GM19043 (cell line): ENCODE results near the gene FHIP2A.
"Not testable (repeated sequence)": the region's sequence is repeated elsewhere in the genome, so short reads cannot be mapped to it uniquely, and the experiment has no call there.

Experiments used
- ATAC-seq: cut with Tn5 transposase; IDR thresholded peaks from one replicate; pipeline ENCODE4 v1.9.1; 2021; ENCODE audit warnings: low read depth; ENCODE audit not compliant: unreplicated experiment

Gene FHIP2A

GRCh38 chr10:114855776-114856543 lies 34.4 kb downstream of the FHIP2A start:
- no peak for ATAC-seq

- no peak for ATAC-seq
Observed at GRCh38 chr10:114856544-114857287, 35.1 kb downstream of the FHIP2A start.

- ATAC-seq = not testable (repeated sequence)
Observed at GRCh38 chr10:114857288-114857565, 35.6 kb downstream of the FHIP2A start.

GRCh38 chr10:114857922-114858629 lies 36.5 kb downstream of the FHIP2A start:
- ATAC-seq = no peak

GRCh38 chr10:114859222-114859621 lies 37.6 kb downstream of the FHIP2A start:
- ATAC-seq = no peak

- ATAC-seq = no peak
Observed at GRCh38 chr10:114862456-114862855, 40.9 kb downstream of the FHIP2A start.

GRCh38 chr10:114867365-114867764 lies 45.8 kb downstream of the FHIP2A start:
- ATAC-seq = no peak

- no peak for ATAC-seq
Observed at GRCh38 chr10:114868870-114869519, 47.4 kb downstream of the FHIP2A start.

- no peak for ATAC-seq
Observed at GRCh38 chr10:114869520-114869892, 47.9 kb downstream of the FHIP2A start.

GRCh38 chr10:114870486-114870885 lies 48.9 kb downstream of the FHIP2A start:
- no peak for ATAC-seq

GRCh38 chr10:114871379-114871778 lies 49.8 kb downstream of the FHIP2A start:
- ATAC-seq = no peak
